Smooth muscle cell (in vitro differentiated cells): ENCODE results near the gene FKBP14. TPM values are rescaled to one million over a fixed set of nuclear protein-coding genes. Genes with fewer than 3 reads are reported as not detected.

Experiments used
- DNase-seq: peaks from one replicate; lab custom pipeline; 2025; ENCODE audit not compliant: unreplicated experiment; lab: John Stamatoyannopoulos, UW
- H2AFZ ChIP-seq: fragments of 200-600 bp; sonication (generic); 2 replicates; pipeline ENCODE4 v1.6.0; 2016; ENCODE audit warnings: antibody characterized with exemption, low read depth, mild to moderate bottlenecking
- H3F3A ChIP-seq: fragments of 200-600 bp; sonication (generic); 2 replicates; pipeline ENCODE4 v1.6.0; 2017; ENCODE audit warnings: antibody characterized with exemption, low read depth
- H3K27ac ChIP-seq: fragments of 200-600 bp; sonication (generic); 2 replicates; pipeline ENCODE4 v1.5.1; 2016; ENCODE audit warnings: low read depth, mild to moderate bottlenecking
- H3K27me3 ChIP-seq: fragments of 200-600 bp; sonication (generic); 2 replicates; pipeline ENCODE4 v1.6.1; 2016; ENCODE audit warnings: low read depth, mild to moderate bottlenecking
- H3K36me3 ChIP-seq: fragments of 200-600 bp; sonication (generic); 2 replicates; pipeline ENCODE4 v1.5.1; 2016; ENCODE audit warnings: low read depth
- H3K4me1 ChIP-seq: fragments of 200-600 bp; sonication (generic); 2 replicates; pipeline ENCODE4 v1.5.1; 2016; ENCODE audit warnings: low read depth
- H3K4me2 ChIP-seq: fragments of 200-600 bp; sonication (generic); 2 replicates; pipeline ENCODE4 v1.6.0; 2016; ENCODE audit warnings: mild to moderate bottlenecking
- H3K4me3 ChIP-seq: fragments of 200-600 bp; sonication (generic); 2 replicates; pipeline ENCODE4 v1.5.1; 2016; ENCODE audit warnings: mild to moderate bottlenecking
- H3K79me2 ChIP-seq: fragments of 200-600 bp; sonication (generic); 2 replicates; pipeline ENCODE4 v1.6.0; 2016; ENCODE audit warnings: low read depth, mild to moderate bottlenecking
- H3K9ac ChIP-seq: fragments of 200-600 bp; sonication (generic); 2 replicates; pipeline ENCODE4 v1.6.0; 2016; ENCODE audit warnings: low read depth
- H3K9me3 ChIP-seq: fragments of 200-600 bp; sonication (generic); replicated peaks from 2 replicates; pipeline ENCODE4 v1.5.1; 2016; ENCODE audit warnings: low read depth
- H4K20me1 ChIP-seq: fragments of 200-600 bp; sonication (generic); 2 replicates; pipeline ENCODE4 v1.6.0; 2016; ENCODE audit warnings: low read depth
- WGBS: methylation state at CpG from one replicate; pipeline ENCODE4 v1.1.7; 2016; ENCODE audit warnings: low lambda C conversion rate; 5-methylcytosine and 5-hydroxymethylcytosine counted together
- polyA plus RNA-seq: library from polyadenylated mRNA; unstranded; fragments of >200 nt; fragmentation: Nextera tagmentation; extraction: Ambion mirVana; gene quantifications from 2 replicates; pipeline ENCODE4 v1.2.1, GENCODE V29; 2016
- total RNA-seq: library from RNA; depleted of rRNA; stranded (reverse); fragments of >200 nt; gene quantifications from 2 replicates; pipeline ENCODE4 v1.2.3, GENCODE V29; 2014
- TF ChIP-seq, protein P1 (sequence below): fragments of 200-600 bp; sonication (generic); IDR thresholded peaks from 2 replicates; pipeline ENCODE4 v1.5.1; 2017; ENCODE audit warnings: borderline replicate concordance, mild to moderate bottlenecking, antibody characterized with exemption; ENCODE audit not compliant: insufficient read depth, poor library complexity, severe bottlenecking

Gene FKBP14, protein sequence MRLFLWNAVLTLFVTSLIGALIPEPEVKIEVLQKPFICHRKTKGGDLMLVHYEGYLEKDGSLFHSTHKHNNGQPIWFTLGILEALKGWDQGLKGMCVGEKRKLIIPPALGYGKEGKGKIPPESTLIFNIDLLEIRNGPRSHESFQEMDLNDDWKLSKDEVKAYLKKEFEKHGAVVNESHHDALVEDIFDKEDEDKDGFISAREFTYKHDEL
- total RNA-seq (111 and 153 TPM in 2 replicates), polyA plus RNA-seq (74.2 and 90.1 TPM in 2 replicates)

DNA sequence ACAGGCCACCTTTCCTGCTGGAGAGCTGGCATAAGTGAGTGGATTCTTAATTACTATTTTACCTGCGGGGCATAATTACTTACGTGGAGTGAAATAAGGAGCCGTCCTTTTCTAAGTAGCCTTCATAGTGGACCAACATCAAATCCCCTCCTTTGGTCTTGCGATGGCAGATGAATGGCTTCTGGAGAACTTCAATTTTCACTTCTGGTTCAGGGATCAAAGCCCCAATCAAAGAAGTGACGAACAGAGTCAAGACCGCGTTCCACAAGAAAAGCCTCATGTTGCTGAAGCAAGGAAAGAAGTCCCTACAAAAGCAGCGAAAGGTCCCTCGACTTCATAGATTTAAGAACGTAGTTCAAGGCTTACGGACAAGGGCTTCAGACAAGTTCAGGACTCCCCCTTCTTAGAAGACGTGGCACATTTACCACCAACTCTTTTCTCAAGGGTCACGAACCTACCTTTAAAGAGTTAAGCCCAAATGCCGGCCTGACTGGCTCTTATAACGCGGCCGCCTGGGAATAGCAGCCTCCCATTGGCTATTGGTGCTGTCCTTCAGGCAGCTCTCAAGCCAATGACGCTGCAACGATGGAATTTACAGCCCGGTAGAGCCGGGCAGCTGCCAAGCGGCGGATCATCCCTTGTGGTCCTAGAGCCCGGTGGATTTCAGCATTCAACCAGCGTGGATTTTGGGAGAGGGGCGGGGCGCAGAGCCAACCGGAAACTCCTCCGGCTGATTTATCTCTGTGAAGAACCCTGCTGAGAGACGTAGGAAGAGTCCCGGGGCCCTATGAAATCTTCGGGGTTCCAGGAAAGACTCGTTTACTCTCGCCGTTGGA, at the start of gene FKBP14:
Gene FKBP14, minus strand, starts transcription at position 474 of the 836 bp plus-strand sequence. Its CDS starts 194 bp downstream, at position 280.
- TF ChIP-seq, protein P1, sequence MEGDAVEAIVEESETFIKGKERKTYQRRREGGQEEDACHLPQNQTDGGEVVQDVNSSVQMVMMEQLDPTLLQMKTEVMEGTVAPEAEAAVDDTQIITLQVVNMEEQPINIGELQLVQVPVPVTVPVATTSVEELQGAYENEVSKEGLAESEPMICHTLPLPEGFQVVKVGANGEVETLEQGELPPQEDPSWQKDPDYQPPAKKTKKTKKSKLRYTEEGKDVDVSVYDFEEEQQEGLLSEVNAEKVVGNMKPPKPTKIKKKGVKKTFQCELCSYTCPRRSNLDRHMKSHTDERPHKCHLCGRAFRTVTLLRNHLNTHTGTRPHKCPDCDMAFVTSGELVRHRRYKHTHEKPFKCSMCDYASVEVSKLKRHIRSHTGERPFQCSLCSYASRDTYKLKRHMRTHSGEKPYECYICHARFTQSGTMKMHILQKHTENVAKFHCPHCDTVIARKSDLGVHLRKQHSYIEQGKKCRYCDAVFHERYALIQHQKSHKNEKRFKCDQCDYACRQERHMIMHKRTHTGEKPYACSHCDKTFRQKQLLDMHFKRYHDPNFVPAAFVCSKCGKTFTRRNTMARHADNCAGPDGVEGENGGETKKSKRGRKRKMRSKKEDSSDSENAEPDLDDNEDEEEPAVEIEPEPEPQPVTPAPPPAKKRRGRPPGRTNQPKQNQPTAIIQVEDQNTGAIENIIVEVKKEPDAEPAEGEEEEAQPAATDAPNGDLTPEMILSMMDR: no peak
- Histone ChIP-seq H3K4me1 (peaks cover 32% of the 10 kb centered on the region), H3K36me3 (no peaks in the 10 kb centered on the region), H3K27ac (peak within 1 kb of the TSS; percentile 85), H2AFZ (peak within 1 kb of the TSS; percentile 89), H3K9ac (peak within 1 kb of the TSS; percentile 89), H3K4me2 (peak within 1 kb of the TSS; percentile 93), H3K9me3 (no peaks in the 10 kb centered on the region), H3K27me3 (no peaks in the 10 kb centered on the region), H3F3A (peaks cover under 1% of the 10 kb centered on the region), H3K79me2 (peaks cover 75% of the 10 kb centered on the region), H4K20me1 (peaks cover 64% of the 10 kb centered on the region), H3K4me3 (peak within 1 kb of the TSS; percentile 85)
- peak; percentile 73 for DNase-seq
- under 1% methylated on average over 34 of the region's 35 CpGs for WGBS

DNA sequence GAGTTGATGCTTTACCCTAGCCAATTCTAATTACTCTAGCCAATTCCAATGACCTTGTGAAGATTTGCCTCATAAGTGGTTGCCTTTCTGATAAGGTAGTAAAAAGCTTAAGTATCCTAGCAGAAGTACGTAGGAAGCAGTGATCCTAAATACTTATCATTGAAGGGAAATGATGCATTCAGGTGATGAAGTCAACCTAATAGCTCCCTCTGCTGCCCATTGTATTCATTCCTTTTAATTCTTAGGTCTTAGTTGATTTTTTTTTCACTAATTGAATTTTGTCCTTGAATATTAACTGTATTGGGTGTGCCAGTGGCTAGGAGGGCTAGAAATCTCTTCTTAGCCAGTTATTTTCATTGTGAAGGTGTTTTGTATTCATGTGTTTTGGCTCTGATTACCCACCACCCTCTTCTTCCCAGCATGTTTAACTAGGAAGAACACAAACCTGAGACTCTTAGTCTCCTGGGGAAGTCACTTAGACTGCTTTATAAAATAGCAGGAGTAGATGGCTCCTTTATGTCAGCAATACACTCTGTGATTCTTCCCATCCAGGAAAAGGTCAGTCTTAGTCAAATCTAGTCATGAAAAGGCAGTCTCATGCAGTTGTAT, 48.0 kb upstream of the FKBP14 start:
- Histone ChIP-seq H3K27ac (no peak overlapping the region), H3K4me1 (no peaks in the 10 kb centered on the region), H3K4me2 (no peak overlapping the region), H3K36me3 (no peaks in the 10 kb centered on the region), H3K27me3 (no peaks in the 10 kb centered on the region), H3K9ac (no peak overlapping the region), H4K20me1 (peaks cover 50% of the 10 kb centered on the region), H2AFZ (no peak overlapping the region), H3K9me3 (no peaks in the 10 kb centered on the region), H3K79me2 (no peaks in the 10 kb centered on the region), H3K4me3 (no peak overlapping the region), H3F3A (no peaks in the 10 kb centered on the region)
- 57% methylated on average over 1 of the region's 1 CpG for WGBS
- DNase-seq: no peak
- TF ChIP-seq, protein P1: peak; percentile 43

DNA sequence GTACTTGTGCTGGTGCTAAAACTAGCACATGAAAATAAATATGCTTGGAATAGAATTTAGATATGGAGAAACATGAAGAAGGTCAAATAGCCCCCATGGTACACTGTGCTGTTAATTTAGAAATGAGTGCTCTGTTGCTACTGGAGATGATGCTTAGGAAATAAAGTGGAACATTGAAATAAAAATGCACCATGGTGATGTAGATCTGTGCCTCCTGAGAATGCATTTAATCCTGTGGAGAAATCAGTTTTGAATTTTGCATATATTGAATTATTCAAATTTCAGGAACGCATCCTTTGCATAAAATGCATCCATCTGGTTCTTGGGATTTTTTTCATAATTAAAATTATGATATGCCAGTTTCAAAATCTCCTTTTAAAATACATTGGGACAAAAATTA, 46.2 kb upstream of the FKBP14 start:
- Histone ChIP-seq H3K4me1 (no peaks in the 10 kb centered on the region), H3K4me2 (no peak overlapping the region), H3K4me3 (no peak overlapping the region), H3F3A (no peaks in the 10 kb centered on the region), H3K36me3 (no peaks in the 10 kb centered on the region), H3K9me3 (no peaks in the 10 kb centered on the region), H3K9ac (no peak overlapping the region), H3K79me2 (no peaks in the 10 kb centered on the region), H3K27ac (no peak overlapping the region), H3K27me3 (no peaks in the 10 kb centered on the region), H2AFZ (no peak overlapping the region), H4K20me1 (peaks cover 68% of the 10 kb centered on the region)
- WGBS: 96% methylated on average over 1 of the region's 1 CpG
- TF ChIP-seq, protein P1: no peak
- no peak for DNase-seq
